GM19467 (cell line): ENCODE results near the gene EMC9.
"Not testable (repeated sequence)": the region's sequence is repeated elsewhere in the genome, so short reads cannot be mapped to it uniquely, and the experiment has no call there.

ENCODE experiments used
- ATAC-seq: cut with Tn5 transposase; IDR thresholded peaks from one replicate; pipeline ENCODE4 v1.9.1; 2021; ENCODE audit warnings: mild to moderate bottlenecking, moderate library complexity; ENCODE audit not compliant: unreplicated experiment

EMC9 gene

GRCh38 chr14:24110523-24110922 is 30.9 kb downstream of the EMC9 start:
- no peak for ATAC-seq

DNA sequence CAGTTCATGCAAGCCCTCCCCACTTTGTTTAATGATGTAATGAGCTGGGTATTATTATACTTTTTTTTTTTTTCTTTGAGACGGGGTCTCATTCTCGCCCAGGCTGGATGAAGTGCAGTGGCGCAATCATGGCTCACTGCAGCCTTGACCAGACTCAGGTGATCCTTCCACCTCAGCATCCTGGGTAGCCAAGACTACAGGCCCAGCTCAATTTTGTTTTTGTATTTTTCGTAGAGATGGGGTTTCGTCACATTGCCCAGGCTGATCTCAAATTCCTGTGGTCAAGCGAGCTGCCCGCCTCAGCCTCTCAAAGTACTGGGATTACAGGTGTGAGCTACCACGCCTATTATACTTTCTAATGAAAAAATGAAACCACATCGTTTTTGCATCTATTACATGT is 31.3 kb downstream of the EMC9 start:
- no peak for ATAC-seq

GRCh38 chr14:24108336-24108874 is 33.0 kb downstream of the EMC9 start:
- ATAC-seq: no peak

GRCh38 chr14:24106672-24107271 is 34.6 kb downstream of the EMC9 start:
- ATAC-seq: no peak

DNA sequence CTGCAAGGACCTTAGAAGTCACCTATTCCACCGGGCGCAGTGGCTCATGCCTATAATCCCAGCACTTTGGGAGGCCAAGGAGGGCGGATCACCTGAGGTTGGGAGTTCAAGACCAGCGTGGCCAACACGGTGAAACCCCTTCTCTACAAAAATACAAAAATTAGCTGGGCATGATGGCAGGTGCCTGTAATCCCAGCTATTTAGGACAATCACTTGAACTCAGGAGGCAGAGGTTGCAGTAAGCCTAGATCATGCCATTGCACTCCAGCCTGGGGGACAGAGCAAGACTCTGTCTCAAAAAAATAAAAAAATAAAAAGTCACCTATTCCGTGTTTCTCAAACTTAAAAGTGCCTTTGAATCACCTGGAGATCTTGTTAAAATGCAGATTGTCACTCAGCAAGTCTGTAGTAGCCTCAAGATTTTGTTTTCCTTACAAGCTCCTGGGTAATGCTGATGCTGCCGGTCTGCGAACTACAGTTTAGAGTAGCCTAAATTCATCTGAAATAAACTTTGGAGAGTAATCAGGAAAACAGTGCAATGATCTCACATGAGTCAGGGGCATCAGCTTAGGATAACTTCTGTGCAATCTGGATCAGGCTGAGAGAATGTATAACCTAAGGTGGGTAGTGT is 35.7 kb downstream of the EMC9 start:
- ATAC-seq: not testable (repeated sequence)

DNA sequence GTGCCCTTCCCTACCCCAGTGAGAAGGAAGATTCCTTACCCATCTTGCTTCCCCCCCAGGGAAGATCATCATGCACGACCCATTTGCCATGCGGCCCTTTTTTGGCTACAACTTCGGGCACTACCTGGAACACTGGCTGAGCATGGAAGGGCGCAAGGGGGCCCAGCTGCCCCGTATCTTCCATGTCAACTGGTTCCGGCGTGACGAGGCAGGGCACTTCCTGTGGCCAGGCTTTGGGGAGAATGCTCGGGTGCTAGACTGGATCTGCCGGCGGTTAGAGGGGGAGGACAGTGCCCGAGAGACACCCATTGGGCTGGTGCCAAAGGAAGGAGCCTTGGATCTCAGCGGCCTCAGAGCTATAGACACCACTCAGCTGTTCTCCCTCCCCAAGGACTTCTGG is 37.9 kb downstream of the EMC9 start:
- no peak for ATAC-seq

- ATAC-seq: no peak
Observed at GRCh38 chr14:24102357-24103048, 38.9 kb downstream of the EMC9 start.

GRCh38 chr14:24100982-24101494 is 40.4 kb downstream of the EMC9 start:
- no peak for ATAC-seq

- no peak for ATAC-seq
Observed at GRCh38 chr14:24100197-24100981, 41.0 kb downstream of the EMC9 start.

GRCh38 chr14:24098927-24099813 is 42.2 kb downstream of the EMC9 start:
- no peak for ATAC-seq

DNA sequence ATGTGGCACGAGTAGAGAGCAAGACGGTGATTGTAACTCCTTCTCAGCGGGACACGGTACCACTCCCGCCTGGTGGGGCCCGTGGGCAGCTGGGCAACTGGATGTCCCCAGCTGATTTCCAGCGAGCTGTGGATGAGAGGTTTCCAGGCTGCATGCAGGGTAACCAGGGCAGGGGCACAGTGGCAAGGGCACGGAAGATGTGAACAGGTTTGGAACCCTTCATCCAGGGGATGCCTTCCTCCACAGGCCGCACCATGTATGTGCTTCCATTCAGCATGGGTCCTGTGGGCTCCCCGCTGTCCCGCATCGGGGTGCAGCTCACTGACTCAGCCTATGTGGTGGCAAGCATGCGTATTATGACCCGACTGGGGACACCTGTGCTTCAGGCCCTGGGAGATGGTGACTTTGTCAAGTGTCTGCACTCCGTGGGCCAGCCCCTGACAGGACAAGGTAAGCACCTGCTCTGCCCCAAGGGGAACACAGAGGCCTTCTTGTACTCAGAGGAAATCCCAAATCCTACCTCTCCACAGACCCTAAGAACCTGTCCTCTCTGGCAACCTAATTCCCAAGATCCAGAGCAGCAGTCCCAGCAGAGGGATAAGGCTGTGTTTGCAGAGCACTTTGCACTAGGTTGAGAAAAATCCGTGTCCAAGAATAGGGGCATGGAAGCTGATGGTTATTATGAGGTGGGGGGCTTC is 43.0 kb downstream of the EMC9 start:
- ATAC-seq: no peak

DNA sequence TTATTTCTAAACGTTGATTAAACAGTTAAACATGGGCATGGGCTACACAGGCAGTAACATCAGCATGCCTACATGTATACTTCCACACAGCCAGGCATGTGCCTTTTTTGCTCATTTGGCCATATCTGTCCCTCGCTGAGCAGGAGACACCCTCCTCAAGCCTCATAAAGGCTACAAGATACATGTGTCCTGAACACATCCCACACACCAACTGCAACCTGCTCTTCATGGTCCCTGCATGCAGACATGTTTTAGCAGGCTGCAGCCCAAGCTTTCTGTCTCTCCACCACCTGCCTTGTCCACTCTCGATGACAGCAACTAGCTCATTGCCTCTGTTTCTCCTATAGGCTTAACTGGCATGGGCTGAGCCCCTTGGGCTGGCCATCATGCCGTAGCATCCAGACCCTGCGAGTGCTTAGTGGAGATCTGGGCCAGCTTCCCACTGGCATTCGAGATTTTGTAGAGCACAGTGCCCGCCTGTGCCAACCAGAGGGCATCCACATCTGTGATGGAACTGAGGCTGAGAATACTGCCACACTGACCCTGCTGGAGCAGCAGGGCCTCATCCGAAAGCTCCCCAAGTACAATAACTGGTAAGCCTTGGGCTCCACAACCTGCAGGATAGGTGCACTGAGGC is 44.7 kb downstream of the EMC9 start:
- ATAC-seq: no peak

- ATAC-seq: peak; percentile 69
Observed at GRCh38 chr14:24095271-24096068, 45.9 kb downstream of the EMC9 start.

GRCh38 chr14:24094841-24095270 is 46.5 kb downstream of the EMC9 start:
- no peak for ATAC-seq

- ATAC-seq: peak; percentile 39
Observed at GRCh38 chr14:24093901-24094840, 47.2 kb downstream of the EMC9 start, which contains the start of gene PCK2. Gene PCK2, plus strand, starts transcription at chr14:24094311. Its CDS starts 95 bp downstream, at chr14:24094406.

DNA sequence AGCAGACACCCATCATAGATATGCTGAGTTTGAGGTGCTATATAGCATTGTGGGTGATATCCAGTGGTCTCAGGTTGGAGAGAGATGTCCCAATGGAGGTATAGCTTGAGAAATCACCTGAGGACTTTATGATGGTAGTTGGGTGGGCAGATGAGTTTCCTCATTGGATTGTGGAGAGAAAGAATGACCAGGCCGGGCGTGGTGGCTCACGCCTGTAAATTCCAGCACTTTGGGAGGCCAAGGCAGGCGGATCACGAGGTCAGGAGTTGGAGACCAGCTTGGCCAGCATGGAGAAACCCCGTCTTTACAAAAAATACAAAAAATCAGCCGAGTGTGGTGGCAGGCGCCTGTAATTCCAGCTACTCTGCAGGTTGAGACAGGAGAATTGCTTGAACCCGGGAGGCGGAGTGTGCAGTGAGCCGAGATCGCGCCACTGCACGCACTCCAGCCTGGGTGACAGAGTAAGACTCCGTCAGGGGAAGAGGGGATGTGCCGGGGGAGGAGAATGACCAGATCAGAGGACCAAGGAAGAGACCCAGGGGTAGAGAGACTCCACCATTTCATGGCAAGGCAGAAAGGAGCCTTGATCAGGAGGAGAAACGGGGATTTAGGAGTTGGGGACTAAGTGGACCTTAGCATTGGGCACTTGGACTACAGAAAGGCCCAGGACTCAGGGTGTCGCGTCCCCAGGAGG is 48.0 kb downstream of the EMC9 start:
- ATAC-seq: no peak
